ENCODE results near the gene AMMECR1L. TPM values are rescaled to one million over a fixed set of nuclear protein-coding genes. Genes with fewer than 3 reads are reported as not detected.

The AMMECR1L gene
- polyA plus RNA-seq, 2 of the 4 experiments (the other 2 are of a cell fraction) = 15.6 to 23.0 TPM

- TF ChIP-seq SREBF2 (IDR thresholded peaks at IDR 0.05) (no peak), ESRRA (IDR thresholded peaks at IDR 0.05; ENCODE audit: borderline replicate concordance, low read length) (no peak), RNF2 (IDR thresholded peaks at IDR 0.05; ENCODE audit: borderline replicate concordance, low read depth) (no peak), ZSCAN20 (CRISPR knock-in tag; IDR thresholded peaks at IDR 0.05) (no peak), ATOH8 (CRISPR knock-in tag; IDR thresholded peaks at IDR 0.05; ENCODE audit: low read depth) (no peak), ZC3H11A (IDR thresholded peaks at IDR 0.05) (no peak), EHF (CRISPR knock-in tag; IDR thresholded peaks at IDR 0.05) (no peak), SMC3 (IDR thresholded peaks at IDR 0.05) (no peak), RAD21 (conservative IDR thresholded peaks at IDR 0.05 in 1 of 2, IDR thresholded peaks at IDR 0.05 in 1 of 2) (no peak), KDM1A (IDR thresholded peaks at IDR 0.05; ENCODE audit: low read depth) (no peak), HES2 (IDR thresholded peaks at IDR 0.05) (no peak), NFE2L2 (conservative IDR thresholded peaks at IDR 0.05; ENCODE audit: low read length) (no peak), PBX3 (IDR thresholded peaks at IDR 0.05) (no peak), NR3C1 (IDR thresholded peaks at IDR 0.05) (no peak), FOSL2 (IDR thresholded peaks at IDR 0.05) (no peak), FOSL2 (CRISPR knock-in tag; IDR thresholded peaks at IDR 0.05) (no peak), KDM5A (IDR thresholded peaks at IDR 0.05) (no peak), EP300 (IDR thresholded peaks at IDR 0.05) (no peak), HMGXB4 (CRISPR knock-in tag; IDR thresholded peaks at IDR 0.05; ENCODE audit: borderline replicate concordance) (no peak), MAZ (IDR thresholded peaks at IDR 0.05; ENCODE audit: borderline replicate concordance, low read depth, low read length) (no peak), CEBPB (IDR thresholded peaks at IDR 0.05) (no peak)
- peak in 1 of 2 experiments; percentile 21 for DNase-seq (ENCODE audit: low read depth in 1 of 2, low spot score in 1 of 2)
- no peak for FAIRE-seq
- no peak overlapping the region for H3K27ac ChIP-seq
- ATAC-seq = peak; percentile 60 to 76
- ChIA-PET CTCF (interaction anchor here (0.7 kb wide), 2 partner anchors 48 to 82 kb away, joined by 3 read pairs; no protein-coding TSS in a partner anchor), POLR2A (no interaction called here)
- H3K4me3 ChIP-seq = no peak overlapping the region
- H3K4me2 ChIP-seq = peak overlapping the region; percentile 53
- H3K4me1 ChIP-seq = 0 out of 3 replicates have a peak, but pooled peaks cover 4% of the 10 kb centered on the region
- no peaks in the 10 kb centered on the region for H3K9me3 ChIP-seq
- WGBS (ENCODE audit: missing lambda C conversion rate) = 44% methylated on average over 21 of the region's 21 CpGs
Observed at GRCh38 chr2:127906206-127906926, 20.6 kb upstream of the AMMECR1L start.

- Histone ChIP-seq H3K9me3 (no peaks in the 10 kb centered on the region), H3K27ac (no peak overlapping the region), H3K4me1 (0 out of 3 replicates have a peak, but pooled peaks cover 4% of the 10 kb centered on the region), H3K4me2 (no peak overlapping the region), H3K4me3 (no peak overlapping the region)
- 84% methylated on average over 12 of the region's 12 CpGs for WGBS (ENCODE audit: missing lambda C conversion rate)
- TF ChIP-seq ZC3H11A (IDR thresholded peaks at IDR 0.05) (no peak), HEYL (CRISPR knock-in tag; IDR thresholded peaks at IDR 0.05) (no peak), PBX3 (IDR thresholded peaks at IDR 0.05) (no peak), CBX8 (IDR thresholded peaks at IDR 0.05) (no peak), EHF (CRISPR knock-in tag; IDR thresholded peaks at IDR 0.05) (no peak), NR3C1 (IDR thresholded peaks at IDR 0.05) (no peak), RCOR1 (IDR thresholded peaks at IDR 0.05; ENCODE audit: low read depth, low read length) (no peak), CEBPB (IDR thresholded peaks at IDR 0.05) (no peak), FOSL2 (IDR thresholded peaks at IDR 0.05) (no peak), FOSL2 (CRISPR knock-in tag; IDR thresholded peaks at IDR 0.05) (no peak), CHD4 (IDR thresholded peaks at IDR 0.05; ENCODE audit: borderline replicate concordance) (no peak), FOSB (CRISPR knock-in tag; IDR thresholded peaks at IDR 0.05) (no peak), ESRRA (IDR thresholded peaks at IDR 0.05; ENCODE audit: borderline replicate concordance, low read length) (no peak), HDAC2 (IDR thresholded peaks at IDR 0.05) (no peak), MYC (IDR thresholded peaks at IDR 0.05; ENCODE audit: borderline replicate concordance, low read length) (no peak), KDM5A (IDR thresholded peaks at IDR 0.05) (no peak)
- ChIA-PET CTCF (interaction anchor here (0.7 to 1.1 kb wide), 2 partner anchors 43 to 44 kb away, joined by 3 read pairs; no protein-coding TSS in a partner anchor), POLR2A (no interaction called here)
- DNase-seq (ENCODE audit: low read depth in 1 of 2, low spot score in 1 of 2) = no peak
- no peak for ATAC-seq
- FAIRE-seq = no peak
Observed at GRCh38 chr2:127901339-127902056, 15.7 kb upstream of the AMMECR1L start.
